ENCODE results near the gene MCF2L2. TPM values are rescaled to one million over a fixed set of nuclear protein-coding genes. Genes with fewer than 3 reads are reported as not detected.

Gene MCF2L2
- total and polyA plus RNA-seq, 2 of the 13 experiments (the other 11 are each of a cell fraction or from before 2014, with no cell fraction given): not detected

- H3K36me3 ChIP-seq (replicated peaks in 1 of 2; ENCODE audit: control insufficient read depth in 1 of 2, insufficient read depth in 2 of 2, low read length in 2 of 2): no peaks in the 10 kb centered on the region
- FAIRE-seq (no peak), ATAC-seq (no peak), DNase-seq (ENCODE audit: low spot score) (no peak)
- H3K79me2 ChIP-seq (ENCODE audit: insufficient read depth, low read length): no peaks in the 10 kb centered on the region
- in situ Hi-C loops (cut with HindIII; ENCODE audit: extremely low pct_ligation_motif_present, low pct_unique_long_range_greater_than_20kb) (no loop called here), intact Hi-C loops (cut with micrococcal nuclease; ENCODE audit: unreplicated experiment) (no loop called here)
- 44% methylated on average over 3 of the region's 3 CpGs for WGBS (ENCODE audit: low lambda C conversion rate)
- POLR2A ChIA-PET: interaction anchor here (0.7 kb wide), 1 partner anchor 289 kb away, joined by 3 read pairs; no protein-coding TSS in a partner anchor
- peaks cover 0 to 9% of the 10 kb centered on the region in 2 experiments; a peak in 2 of 5 replicates for H3K27me3 ChIP-seq (ENCODE audit: control insufficient read depth in 1 of 2, insufficient read depth in 2 of 2, low read length in 2 of 2)
- no peak overlapping the region for H2AFZ ChIP-seq (ENCODE audit: low read length)
- CTCF ChIA-PET (ENCODE audit: low intra/inter-chr PET ratio, low total read pairs): no interaction called here
- no peak overlapping the region for H3K4me3 ChIP-seq (replicated peaks in 1 of 3; ENCODE audit: insufficient read depth in 1 of 3, low read depth in 2 of 3, low read length in 3 of 3)
- no peak overlapping the region for H3K9ac ChIP-seq (ENCODE audit: insufficient read depth, low read depth, low read length)
- no peak overlapping the region for H3K27ac ChIP-seq (ENCODE audit: extremely low read length, insufficient read depth, low read length)
- no peaks in the 10 kb centered on the region for H3K4me1 ChIP-seq (ENCODE audit: insufficient read depth, low read length)
- no peaks in the 10 kb centered on the region for H3K9me3 ChIP-seq (ENCODE audit: low read length)
- no peaks in the 10 kb centered on the region for H4K20me1 ChIP-seq (ENCODE audit: insufficient read depth, low read length)
- no peak overlapping the region for H3K4me2 ChIP-seq (ENCODE audit: low read depth, low read length)
- TF ChIP-seq TARDBP (CRISPR knock-in tag; IDR thresholded peaks at IDR 0.05) (no peak), SNAPC4 (CRISPR knock-in tag; IDR thresholded peaks at IDR 0.05) (no peak), ZBED4 (CRISPR knock-in tag; IDR thresholded peaks at IDR 0.05; ENCODE audit: borderline replicate concordance) (no peak), KMT2A (CRISPR knock-in tag; IDR thresholded peaks at IDR 0.05) (no peak), ESRRA (CRISPR knock-in tag; IDR thresholded peaks at IDR 0.05; ENCODE audit: low read depth) (no peak), ZNF724P (CRISPR knock-in tag; IDR thresholded peaks at IDR 0.05; ENCODE audit: borderline replicate concordance) (no peak), HNF4A (CRISPR knock-in tag; IDR thresholded peaks at IDR 0.05) (no peak), FOXO1 (CRISPR knock-in tag; IDR thresholded peaks at IDR 0.05) (no peak), ZSCAN12 (CRISPR knock-in tag; IDR thresholded peaks at IDR 0.05) (no peak), ZNF20 (CRISPR knock-in tag; IDR thresholded peaks at IDR 0.05) (no peak), ELF4 (CRISPR knock-in tag; IDR thresholded peaks at IDR 0.05; ENCODE audit: borderline replicate concordance) (no peak), TMF1 (CRISPR knock-in tag; IDR thresholded peaks at IDR 0.05; ENCODE audit: low read depth) (no peak), NAIF1 (CRISPR knock-in tag; IDR thresholded peaks at IDR 0.05; ENCODE audit: borderline replicate concordance) (no peak), JARID2 (CRISPR knock-in tag; IDR thresholded peaks at IDR 0.05; ENCODE audit: insufficient replicate concordance) (no peak)
- no TSS peak for BruUV-seq (replicated peaks)
Observed at GRCh38 chr3:183151086-183151485, 277.3 kb downstream of the MCF2L2 start.

Data from HepG2 (cell line).